ENCODE measurements around the gene MAOB.

Gene MAOB

DNA sequence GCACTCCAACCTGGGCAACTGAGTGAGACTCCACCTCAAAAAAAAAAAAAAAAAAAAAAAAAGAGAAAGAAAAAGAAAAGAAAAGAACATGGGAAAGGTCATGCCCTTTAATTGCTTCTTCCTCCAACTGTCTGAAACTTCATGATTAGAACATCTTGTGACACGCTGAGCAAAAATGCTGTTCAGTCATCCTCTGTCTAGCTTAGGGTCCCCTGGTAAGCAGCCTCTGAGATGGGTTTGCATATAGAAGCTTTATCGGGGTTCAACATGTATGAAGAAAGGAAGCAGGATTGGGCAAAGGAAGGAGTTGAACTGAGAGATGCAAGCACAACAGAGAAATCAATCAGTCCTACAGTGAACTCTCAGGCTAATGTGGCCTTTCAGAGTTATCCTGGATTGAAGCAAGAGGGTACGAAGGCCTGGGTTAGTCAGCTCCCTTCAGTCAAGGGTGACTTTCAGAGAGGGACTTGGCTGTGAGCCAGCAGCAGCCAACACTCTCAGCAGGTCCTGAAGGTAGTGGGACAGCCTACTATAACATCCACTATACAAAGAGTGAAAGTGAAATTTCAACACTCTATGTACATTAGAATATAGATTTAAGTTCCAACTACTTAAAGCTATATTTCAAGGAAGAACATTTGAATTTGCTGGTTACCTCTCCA, 11.4 kb downstream of the MAOB start:
- TF ChIP-seq, protein P1, sequence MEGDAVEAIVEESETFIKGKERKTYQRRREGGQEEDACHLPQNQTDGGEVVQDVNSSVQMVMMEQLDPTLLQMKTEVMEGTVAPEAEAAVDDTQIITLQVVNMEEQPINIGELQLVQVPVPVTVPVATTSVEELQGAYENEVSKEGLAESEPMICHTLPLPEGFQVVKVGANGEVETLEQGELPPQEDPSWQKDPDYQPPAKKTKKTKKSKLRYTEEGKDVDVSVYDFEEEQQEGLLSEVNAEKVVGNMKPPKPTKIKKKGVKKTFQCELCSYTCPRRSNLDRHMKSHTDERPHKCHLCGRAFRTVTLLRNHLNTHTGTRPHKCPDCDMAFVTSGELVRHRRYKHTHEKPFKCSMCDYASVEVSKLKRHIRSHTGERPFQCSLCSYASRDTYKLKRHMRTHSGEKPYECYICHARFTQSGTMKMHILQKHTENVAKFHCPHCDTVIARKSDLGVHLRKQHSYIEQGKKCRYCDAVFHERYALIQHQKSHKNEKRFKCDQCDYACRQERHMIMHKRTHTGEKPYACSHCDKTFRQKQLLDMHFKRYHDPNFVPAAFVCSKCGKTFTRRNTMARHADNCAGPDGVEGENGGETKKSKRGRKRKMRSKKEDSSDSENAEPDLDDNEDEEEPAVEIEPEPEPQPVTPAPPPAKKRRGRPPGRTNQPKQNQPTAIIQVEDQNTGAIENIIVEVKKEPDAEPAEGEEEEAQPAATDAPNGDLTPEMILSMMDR (IDR thresholded peaks at IDR 0.05; ENCODE audit: borderline replicate concordance, insufficient read depth, low read depth, low read length), result no peak
- H3K4me3 ChIP-seq (ENCODE audit: low read depth, low read length), result no peak overlapping the region

DNA sequence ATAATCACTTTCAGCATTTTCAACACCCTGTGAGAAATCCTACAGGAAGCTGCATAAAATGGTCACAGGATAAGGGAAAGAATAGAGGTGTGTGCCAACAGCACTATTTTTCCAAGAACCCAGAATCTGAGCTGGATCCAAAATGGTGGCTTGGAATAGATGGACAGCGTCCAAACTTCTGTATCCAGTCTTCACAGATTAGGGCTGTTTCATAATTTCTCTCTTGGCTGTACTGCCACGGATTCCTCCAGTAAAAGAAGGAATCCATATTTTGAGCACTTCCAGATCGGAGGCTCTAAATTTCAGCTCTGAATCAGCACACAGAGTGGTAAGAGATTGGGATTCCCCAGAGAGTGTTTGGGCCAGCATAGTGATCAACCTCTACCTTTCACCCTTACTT, 12.2 kb downstream of the MAOB start:
- H3K4me3 ChIP-seq (ENCODE audit: low read depth, low read length), result no peak overlapping the region
- TF ChIP-seq, protein P1 (IDR thresholded peaks at IDR 0.05; ENCODE audit: borderline replicate concordance, insufficient read depth, low read depth, low read length), result no peak

DNA sequence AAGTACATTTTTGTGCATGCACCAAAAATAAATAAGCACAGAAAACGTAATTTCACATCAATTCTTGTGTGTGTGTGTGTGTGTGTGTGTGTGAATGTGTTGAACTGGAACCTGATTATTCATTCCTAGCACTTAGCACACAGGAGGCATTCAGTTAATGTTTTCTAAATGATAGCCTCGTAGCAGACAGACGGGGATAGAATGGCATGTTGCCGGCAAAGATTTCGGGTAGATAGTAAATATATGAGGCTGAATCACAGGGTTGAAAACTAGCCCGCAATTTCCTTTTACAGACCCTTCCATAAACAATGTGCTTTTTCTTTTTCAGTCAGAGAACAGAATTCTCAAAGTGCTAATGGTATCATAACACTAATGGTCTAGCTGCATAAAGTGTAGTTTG, 13.5 kb downstream of the MAOB start:
- TF ChIP-seq, protein P1 (IDR thresholded peaks at IDR 0.05; ENCODE audit: borderline replicate concordance, insufficient read depth, low read depth, low read length), result no peak

DNA sequence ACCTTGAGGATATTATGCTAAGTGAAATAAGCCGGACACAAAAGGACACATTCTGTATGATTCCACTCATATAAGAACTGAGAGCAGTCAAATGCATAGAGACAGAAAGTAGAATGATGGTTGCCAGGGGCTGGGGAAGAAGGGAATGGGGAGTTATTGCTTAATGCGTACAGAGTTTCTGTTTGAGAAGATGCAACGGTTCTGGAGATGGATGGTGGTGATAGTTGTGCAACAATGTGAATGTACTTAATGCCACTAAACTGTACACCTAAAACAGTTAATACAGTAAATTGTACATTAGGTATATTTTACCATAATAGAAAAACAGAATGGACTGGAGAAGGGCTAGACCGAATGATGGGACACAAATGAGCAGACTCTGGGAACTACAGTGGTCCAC, 15.8 kb downstream of the MAOB start:
- TF ChIP-seq, protein P1 (IDR thresholded peaks at IDR 0.05; ENCODE audit: borderline replicate concordance, insufficient read depth, low read depth, low read length), result no peak
- H3K4me3 ChIP-seq (ENCODE audit: low read depth, low read length), result no peak overlapping the region

More for the DNA sequence above, 13.5 kb downstream of the MAOB start:
- H3K4me3 ChIP-seq (ENCODE audit: low read depth, low read length), result no peak overlapping the region

DNA sequence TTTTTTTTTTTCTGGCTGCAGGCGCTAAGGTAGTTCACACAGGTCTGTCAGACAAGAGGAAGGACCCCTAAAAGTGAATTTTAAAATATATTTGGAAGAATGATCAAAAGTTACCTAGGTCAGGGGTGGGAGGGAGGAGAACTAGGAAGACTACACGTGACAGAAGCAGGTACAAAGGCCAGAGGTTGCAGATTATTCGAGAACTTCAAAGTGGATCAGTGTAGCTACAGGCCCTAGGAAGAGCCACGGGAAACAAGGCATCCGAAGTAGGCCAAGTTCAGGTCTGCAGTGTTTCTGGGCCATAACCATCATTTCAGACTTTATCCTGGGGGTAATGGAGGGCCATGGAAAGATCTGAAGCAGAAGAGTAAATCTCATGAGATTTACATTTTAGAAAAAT, 16.5 kb downstream of the MAOB start:
- no peak overlapping the region for H3K4me3 ChIP-seq (ENCODE audit: low read depth, low read length)
- TF ChIP-seq, protein P1 (IDR thresholded peaks at IDR 0.05; ENCODE audit: borderline replicate concordance, insufficient read depth, low read depth, low read length), result no peak

DNA sequence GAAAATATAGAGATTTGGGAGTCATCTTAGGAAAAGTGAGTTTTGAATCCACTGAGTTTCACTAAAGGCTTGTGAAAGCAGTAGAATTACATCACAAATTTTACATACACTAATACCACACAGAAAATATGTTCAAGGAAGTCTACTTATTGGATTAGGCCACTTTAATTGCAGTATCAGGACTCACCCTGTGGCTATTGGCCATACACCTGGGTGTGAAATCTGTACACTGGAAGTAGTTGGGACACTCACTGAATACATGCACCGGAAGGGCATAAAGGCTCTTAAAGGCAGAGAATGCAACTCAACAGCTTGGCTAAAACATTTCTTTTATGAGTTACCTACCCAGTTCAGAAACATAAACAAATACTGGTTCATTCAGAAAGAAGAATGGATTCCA, 19.8 kb downstream of the MAOB start:
- no peak overlapping the region for H3K4me3 ChIP-seq (ENCODE audit: low read depth, low read length)
- TF ChIP-seq, protein P1 (IDR thresholded peaks at IDR 0.05; ENCODE audit: borderline replicate concordance, insufficient read depth, low read depth, low read length), result no peak

DNA sequence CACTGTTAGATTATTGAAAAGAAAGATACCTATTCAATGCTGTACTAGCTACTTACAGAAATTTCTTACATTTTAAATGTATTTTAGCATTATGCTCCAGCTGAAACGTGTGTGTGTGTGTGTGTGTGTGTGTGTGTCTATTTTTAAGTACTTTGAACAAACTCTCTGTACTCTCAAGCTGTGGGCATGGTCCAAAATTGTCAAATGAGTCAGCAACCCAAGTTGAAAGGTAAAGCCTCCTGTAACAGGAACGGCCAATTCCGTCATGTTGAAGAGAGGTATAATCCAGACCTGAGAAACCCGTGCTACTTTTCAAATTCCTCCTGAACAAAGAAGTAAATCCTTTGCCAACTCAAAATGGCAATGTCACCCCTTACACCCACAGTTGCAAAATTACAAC, 20.5 kb downstream of the MAOB start:
- TF ChIP-seq, protein P1 (IDR thresholded peaks at IDR 0.05; ENCODE audit: borderline replicate concordance, insufficient read depth, low read depth, low read length), result no peak
- no peak overlapping the region for H3K4me3 ChIP-seq (ENCODE audit: low read depth, low read length)

Data from GM12875 (cell line).